HG03565 (cell line): ENCODE data around the gene CPHXL.

Source experiments
- ATAC-seq: cut with Tn5 transposase; IDR thresholded peaks from one replicate; pipeline ENCODE4 v1.9.1; 2021; ENCODE audit warnings: mild to moderate bottlenecking, moderate library complexity; ENCODE audit not compliant: unreplicated experiment

CPHXL gene

DNA sequence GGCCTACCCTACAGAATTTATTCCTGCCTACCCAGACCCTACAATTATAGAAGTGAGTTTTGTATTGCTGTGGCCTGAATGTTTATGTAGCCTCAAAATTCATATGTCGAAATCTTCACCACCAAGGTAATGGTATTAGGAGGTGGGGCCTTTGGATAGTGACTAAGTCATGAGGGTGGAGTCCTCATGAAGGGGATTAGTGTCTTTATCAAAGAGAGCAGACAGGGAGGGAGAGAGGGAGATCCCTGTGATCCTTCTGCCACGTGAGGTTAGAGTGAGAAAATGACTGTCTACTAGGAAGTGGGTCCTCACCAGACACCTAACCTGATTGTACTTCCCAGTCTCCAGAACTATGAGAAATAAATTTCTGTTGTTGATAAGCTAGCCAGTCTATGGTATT is 24.0 kb downstream of the CPHXL start:
- ATAC-seq, result no peak

DNA sequence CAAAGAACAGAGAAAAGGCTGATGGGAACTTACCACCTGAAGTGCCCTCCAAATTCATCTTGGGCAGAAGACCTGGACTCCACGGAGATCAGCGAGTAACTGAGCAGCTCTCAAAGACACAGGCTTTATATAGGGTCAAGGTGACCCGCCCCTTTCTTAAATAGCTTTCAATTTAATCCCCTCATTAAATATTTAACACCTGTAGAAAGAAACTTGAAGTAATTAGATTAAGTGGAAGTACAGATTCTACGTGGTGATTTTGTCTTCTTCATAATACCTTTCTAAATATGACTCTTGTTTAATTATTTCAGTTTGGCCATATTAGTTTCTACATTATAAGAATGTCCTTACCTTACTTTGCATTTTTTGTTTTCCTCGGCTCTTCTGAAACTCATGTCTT is 24.9 kb downstream of the CPHXL start, which contains the start of gene DUXB:
TSS of gene DUXB (minus strand) at position 101 of the 400 bp plus-strand sequence. CDS start at position 58, 43 bp downstream.
- ATAC-seq, result no peak

DNA sequence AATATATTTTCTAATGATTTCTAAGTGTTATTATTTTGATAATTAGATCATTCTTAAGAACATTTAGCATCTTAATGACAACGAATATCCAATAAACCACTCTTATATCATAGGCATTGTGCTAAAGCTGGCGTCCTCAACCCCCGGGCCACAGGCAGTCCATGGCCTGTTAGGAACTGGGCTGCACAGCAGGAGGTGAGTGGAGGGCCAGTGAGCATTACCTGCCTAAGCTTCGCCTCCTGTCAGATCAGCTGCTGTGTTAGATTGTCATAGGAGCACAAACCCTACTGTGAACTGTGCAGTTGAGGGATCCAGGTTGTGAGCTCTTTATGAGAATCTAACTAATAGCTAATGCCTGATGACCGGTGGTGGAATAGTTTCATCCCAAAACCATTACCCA is 28.7 kb downstream of the CPHXL start:
- no peak for ATAC-seq

DNA sequence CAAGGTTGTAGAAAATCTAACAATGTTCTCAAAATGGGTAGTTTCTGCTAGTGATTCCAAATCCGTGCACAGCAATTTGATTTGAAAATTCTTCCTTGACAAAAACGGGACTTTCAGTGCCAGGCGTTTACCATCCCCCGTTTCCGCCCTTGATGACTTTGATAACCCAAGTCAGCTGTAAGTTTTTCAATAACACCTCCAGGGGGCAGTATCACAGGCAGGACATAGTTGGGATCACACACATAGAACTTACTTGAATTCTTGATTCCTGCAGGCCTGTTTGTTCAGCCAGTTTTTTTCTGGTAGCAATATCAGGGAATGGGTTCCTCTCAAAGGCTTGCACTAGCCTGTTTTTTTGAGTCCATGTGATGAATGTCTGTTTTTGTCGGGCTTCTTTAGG is 30.6 kb downstream of the CPHXL start:
- no peak for ATAC-seq

DNA sequence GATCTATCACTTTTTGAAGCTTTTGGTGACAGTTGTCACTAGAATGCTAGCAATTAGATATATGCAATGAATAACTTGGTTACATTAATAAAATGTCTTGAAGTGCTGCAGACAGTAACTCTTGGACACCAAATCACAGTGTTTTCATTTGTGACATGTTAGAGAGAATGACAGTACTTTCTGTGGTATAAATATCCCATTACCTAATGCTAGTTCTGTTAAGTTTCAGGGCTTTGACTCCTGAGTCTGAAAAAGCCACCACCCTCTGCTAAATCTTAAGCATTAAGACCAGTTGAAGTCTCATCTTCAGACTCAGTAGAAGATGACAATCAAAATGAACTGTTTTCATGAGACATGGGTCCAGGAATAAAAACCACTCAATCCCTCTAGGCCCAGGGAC is 38.9 kb downstream of the CPHXL start:
- ATAC-seq, result peak; percentile 59

DNA sequence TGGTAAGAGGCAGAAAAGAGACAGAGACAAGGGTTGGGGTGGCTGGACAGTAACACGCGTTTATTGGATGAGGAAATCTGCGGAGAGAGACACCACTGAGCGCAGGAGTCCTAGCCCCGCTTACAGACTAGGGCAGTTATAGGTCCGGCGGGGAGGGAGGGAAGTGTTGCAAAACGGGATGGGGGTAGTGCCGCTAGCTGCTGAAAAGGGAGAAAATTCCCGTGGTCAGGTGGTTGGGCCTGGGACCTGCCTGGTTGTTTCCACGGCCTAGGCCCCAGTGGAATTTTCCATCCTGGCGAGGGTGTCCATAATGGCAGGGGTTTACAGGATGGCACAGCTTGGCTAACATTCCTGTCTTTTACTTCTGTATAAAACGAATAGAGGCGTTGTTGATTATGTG is 44.0 kb downstream of the CPHXL start:
- no peak for ATAC-seq

DNA sequence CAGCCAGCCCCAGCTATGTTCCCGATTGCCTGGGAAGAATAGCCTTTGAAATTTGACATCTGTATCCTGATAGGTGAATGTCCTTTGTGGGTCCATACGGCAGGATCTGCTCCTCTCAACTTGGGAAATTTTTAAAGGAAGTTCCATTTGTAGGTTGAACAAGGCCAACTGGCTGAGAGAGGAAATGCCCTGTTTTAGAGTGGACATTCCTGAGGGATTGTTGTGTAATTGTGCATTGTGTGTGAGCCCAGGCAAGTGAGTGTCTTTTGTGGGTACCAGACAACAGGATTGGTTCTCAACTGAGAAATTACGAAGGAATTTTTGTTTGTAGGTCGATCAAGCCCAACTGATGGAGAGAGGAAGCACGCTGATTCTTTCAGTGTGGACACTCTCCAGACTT is 46.9 kb downstream of the CPHXL start:
- ATAC-seq, result no peak

DNA sequence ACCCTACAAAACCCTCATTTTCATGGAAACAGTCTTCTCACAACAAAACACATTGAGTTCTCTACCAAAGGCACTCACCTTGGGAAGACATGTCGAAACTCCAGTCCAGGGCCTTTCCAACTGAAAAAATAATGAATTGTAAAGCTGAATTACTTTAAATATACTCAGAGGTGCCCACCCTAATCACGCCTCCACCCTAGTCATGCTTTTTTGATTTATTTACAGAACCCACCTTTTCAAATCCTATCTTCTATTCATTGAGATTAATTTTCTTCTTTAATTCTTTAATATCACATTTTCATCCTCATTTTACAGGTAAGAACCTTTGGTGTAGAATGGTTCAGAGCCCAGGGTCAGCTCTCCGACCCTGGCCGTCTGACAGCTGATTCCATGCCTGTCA is 49.4 kb downstream of the CPHXL start, which contains the start of gene CPHXL2:
TSS of gene CPHXL2 (minus strand) at position 101 of the 400 bp plus-strand sequence. CDS start at position 91, 10 bp downstream.
- no peak for ATAC-seq

DNA sequence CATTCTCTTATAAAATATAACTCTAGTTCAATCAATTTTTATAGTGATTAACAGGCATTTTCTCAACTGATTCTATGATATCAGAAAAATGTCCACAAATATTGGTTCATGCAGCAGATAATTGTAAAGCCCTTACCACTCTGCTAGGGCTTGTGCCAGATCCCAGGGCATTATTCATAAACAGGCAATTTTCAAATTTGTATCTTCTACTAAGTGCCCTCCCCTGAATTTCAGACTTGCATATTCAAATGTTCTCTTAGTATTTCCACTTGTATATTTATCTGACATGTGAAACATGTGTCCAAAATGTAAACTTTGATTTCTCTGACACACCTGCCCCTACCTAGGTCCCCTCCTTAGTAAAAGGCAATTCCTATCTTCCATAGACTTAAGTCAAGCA is 58.8 kb downstream of the CPHXL start:
- no peak for ATAC-seq
